Fibroblast of peridontal ligament (primary cell): Measurements from ENCODE around the gene RPRD1A.
"Not testable (repeated sequence)": the region's sequence is repeated elsewhere in the genome, so short reads cannot be mapped to it uniquely, and the experiment has no call there.

ENCODE experiments used
- DNase-seq: peaks from one replicate; pipeline ENCODE4 v3.0.0-alpha.2; 2010; ENCODE audit errors: extremely low read depth

RPRD1A gene

GRCh38 chr18:35971661-35972196 is 95.6 kb downstream of the RPRD1A start:
- DNase-seq: no peak

DNA sequence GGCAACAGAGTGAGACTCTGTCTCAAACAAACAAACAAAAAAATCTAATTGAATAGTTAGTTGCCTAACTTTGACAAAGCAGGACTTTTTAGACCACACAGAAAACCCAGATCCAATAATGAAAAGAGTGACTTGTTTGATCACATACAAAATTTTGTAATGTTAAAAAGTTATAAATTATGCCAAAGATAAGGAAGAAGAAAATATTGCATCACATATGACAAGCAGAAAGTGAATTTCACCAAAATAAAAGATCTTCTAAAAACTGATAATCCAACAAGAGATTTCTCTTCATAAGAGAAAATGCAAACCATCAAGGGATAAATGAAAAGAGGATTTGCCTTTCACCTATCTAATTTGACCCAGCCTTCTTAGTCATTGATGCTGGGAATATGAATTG is 97.7 kb downstream of the RPRD1A start:
- DNase-seq: no peak

DNA sequence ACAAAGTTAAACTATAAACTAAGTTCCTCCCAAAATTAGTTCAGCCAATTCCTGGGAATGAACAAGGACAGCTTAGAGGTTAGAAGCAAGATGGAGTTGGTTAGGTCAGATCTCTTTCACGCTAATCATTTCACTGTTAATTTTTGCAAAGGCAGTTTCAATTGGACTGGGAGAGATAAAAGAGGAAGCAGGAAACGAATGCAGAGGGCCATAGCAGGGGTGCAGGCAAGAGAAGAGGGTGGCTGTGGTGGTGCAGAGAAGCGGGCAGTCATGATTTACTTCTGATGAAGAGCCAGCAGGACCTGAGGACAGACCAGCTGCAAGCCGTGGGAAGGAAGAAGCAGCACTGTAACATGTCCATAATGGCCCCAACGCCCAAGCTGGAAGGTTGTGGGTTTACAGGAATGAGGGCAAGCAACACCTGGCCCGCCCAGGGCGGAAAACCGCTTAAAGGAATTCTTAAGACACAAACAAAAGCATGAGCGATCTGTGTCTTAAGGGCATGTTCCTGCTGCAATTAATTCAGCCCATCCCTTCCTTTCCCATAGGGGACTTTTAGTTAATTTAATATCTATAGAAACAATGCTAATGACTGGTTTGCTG is 99.0 kb downstream of the RPRD1A start:
- DNase-seq: no peak

DNA sequence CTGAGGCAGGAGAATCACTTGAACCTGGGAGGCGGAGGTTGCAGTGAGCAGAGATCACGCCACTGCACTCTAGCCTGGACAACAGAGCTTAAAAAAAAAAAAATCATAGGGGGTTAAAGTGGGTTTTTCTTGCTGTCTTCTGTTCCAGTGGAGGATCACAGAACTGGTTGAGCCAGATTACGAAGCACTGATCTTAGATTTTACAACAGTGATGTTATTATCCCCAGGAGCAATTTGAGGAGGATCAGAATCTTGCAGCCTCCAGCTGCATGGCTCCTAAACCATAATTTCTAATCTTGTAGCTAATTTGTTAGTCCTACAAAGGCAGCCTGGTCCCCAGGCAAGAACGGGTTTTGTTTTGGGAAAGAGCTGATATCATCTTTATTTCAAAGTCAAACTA is 99.5 kb downstream of the RPRD1A start:
- DNase-seq: not testable (repeated sequence)

- DNase-seq: no peak
These were observed 103.0 kb downstream of the RPRD1A start for GRCh38 chr18:35964319-35964718.

GRCh38 chr18:35962320-35962719 is 105.0 kb downstream of the RPRD1A start:
- no peak for DNase-seq

DNA sequence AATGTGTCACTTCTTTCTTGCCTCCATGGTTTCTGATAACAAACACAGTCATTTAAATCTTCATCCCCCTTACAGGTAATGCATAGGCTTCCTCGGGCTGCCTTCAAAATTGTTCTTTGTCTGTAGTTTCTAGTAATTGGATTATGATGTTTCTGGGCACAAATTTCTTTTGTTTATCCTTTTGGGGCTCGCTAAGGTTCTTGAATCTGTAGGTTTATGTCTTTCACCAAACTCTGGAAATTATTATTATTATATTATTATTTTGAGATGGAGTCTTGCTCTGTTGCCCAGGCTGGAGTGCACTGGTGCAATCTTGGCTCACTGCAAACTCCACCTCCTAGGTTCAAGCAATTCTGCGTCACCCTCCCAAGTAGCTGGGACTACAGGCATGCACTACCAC is 111.1 kb downstream of the RPRD1A start:
- DNase-seq: no peak

- DNase-seq: no peak
These were observed 113.7 kb downstream of the RPRD1A start for GRCh38 chr18:35953688-35954087.

DNA sequence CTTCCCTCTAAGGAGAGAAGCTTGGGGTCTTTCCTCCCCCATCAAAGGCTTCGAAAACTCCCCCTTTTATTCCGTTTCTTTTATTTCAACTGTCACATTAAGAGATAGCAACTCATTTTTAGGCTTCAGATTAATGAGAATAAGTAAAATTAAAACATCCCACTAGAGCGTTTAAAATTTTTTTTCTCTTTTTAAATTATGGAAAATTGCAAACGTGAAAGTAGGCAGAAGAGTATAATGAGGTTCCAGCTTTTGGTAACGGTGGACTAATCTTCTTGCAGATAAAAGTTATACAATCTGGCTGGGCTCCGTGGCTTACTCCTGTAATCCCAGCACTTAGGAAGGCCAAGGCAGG is 116.8 kb downstream of the RPRD1A start:
- no peak for DNase-seq

GRCh38 chr18:35949903-35950627 is 117.3 kb downstream of the RPRD1A start:
- DNase-seq: peak; percentile 74

DNA sequence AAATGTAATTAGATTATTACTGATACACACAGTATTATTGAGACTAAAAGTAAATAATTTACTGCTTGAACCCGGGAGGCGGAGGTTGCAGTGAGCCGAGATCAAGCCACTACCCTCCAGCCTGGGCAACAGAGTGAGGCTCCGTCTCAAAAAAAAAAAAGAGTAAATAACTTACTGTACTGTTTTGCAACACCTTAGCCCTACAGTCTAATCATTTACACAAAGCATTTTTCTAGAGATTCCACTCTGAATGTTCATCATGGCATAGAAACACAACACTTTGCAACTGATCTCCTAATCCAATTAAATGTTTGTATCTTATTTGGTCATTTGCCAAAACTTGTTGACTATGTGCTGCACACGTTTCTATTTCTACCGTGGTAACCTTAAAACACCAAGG is 118.3 kb downstream of the RPRD1A start:
- no peak for DNase-seq

- DNase-seq: no peak
These were observed 119.3 kb downstream of the RPRD1A start for GRCh38 chr18:35948080-35948479.

DNA sequence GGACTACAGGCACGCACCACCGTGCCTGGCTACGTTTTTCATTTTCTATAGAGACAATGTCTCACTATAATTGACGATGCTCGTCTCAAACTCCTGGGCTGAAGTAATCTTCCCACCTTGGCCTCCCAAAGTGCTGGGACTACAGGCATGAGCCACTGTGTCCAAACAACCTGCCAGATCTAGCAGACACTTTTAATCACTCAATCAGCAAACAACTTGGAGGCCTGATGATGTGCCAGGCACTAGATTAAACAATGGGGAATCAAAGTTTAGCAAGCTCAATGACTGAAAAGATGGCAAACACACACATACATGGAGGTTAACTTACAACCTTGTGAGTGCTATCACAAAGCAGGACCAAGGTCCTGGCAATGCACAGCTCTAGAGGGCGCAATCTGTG is 124.7 kb downstream of the RPRD1A start:
- DNase-seq: no peak

- DNase-seq: no peak
These were observed 125.2 kb downstream of the RPRD1A start for GRCh38 chr18:35942133-35942532.

DNA sequence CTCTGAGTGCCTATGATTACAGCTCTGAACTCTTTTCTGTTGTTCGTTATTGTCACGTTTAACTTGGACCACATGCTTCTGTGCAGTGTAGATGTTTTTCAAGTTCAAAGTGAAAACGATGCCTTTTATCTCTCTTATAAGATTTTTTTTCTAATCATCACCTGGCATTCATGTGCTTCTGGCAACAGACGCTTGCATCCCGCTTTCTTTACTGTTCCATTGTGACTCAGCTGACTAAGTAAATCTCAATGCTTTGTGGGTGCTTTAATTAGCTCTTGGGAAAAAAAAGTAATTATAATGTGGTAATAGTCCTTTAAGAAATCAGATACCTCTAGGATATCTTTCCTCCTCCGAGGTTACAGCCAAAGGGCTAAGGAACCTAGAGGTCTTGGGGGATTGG is 126.1 kb downstream of the RPRD1A start:
- DNase-seq: no peak
